ENCODE results near the gene MST1. TPM values are rescaled to one million over a fixed set of nuclear protein-coding genes. Genes with fewer than 3 reads are reported as not detected.

Gene MST1
- total RNA-seq, 4 donors from 2014 or later, result 0.10 to 4.8 (median 2.4) TPM

DNA sequence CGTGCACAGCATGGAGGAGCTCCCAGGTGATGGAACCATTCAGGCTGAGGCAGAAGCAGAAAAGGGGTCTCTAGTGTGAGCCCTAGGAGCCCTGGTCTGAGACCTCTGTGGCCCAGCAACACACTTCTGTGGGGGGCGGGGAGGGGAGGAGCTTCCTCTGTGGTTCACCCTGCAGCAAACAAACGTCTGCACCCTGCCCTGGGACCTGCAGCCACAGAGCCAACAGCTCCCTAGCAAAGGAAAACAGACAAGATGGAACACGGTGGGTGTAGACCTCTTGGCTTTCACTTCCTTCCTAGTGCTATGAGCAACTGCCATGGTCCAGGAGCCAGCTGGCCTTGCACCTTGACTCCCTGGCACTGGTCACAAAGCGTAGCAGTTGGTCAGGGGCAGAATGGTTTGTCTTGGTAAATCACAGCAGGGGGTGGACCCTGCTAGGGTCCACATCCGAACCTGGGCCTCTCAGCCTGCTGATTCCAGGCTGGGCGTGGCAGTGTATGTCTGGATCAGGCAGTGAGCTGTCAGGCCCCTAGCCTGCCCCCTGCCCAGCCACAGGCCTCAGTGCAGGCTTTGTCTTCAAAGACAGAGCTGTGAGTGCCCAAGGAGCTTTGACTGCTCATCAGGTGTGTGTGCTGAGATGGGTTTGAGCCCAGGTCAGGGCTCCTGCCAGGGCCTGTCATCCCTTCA is 23.5 kb upstream of the MST1 start:
- peak in 1 of 2 donors; percentile 16 for DNase-seq
- Histone ChIP-seq H3K4me3 (no peak overlapping the region), H3K36me3 (peaks cover 0 to 18% of the 10 kb centered on the region in 2 donors), H3K4me1 (peaks cover 7 to 22% of the 10 kb centered on the region in 2 donors), H3K27me3 (no peaks in the 10 kb centered on the region), H3K27ac (peak overlapping the region in 1 of 4 donors; percentile 75), H3K9me3 (no peaks in the 10 kb centered on the region)
- in situ Hi-C loops (cut with MboI; ENCODE audit: low sequenced_read_pairs in 4 of 4) (no loop called here), intact Hi-C loops (cut with DNase I; ENCODE audit: low total_unique reads) (no loop called here)
- peak in 1 of 2 donors; percentile 46 for ATAC-seq
- TF ChIP-seq, protein P1, sequence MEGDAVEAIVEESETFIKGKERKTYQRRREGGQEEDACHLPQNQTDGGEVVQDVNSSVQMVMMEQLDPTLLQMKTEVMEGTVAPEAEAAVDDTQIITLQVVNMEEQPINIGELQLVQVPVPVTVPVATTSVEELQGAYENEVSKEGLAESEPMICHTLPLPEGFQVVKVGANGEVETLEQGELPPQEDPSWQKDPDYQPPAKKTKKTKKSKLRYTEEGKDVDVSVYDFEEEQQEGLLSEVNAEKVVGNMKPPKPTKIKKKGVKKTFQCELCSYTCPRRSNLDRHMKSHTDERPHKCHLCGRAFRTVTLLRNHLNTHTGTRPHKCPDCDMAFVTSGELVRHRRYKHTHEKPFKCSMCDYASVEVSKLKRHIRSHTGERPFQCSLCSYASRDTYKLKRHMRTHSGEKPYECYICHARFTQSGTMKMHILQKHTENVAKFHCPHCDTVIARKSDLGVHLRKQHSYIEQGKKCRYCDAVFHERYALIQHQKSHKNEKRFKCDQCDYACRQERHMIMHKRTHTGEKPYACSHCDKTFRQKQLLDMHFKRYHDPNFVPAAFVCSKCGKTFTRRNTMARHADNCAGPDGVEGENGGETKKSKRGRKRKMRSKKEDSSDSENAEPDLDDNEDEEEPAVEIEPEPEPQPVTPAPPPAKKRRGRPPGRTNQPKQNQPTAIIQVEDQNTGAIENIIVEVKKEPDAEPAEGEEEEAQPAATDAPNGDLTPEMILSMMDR (IDR thresholded peaks at IDR 0.05 in 4 of 5, conservative IDR thresholded peaks at IDR 0.05 in 1 of 5), result no peak
- no peak for TF ChIP-seq POLR2A (IDR thresholded peaks at IDR 0.05)

DNA sequence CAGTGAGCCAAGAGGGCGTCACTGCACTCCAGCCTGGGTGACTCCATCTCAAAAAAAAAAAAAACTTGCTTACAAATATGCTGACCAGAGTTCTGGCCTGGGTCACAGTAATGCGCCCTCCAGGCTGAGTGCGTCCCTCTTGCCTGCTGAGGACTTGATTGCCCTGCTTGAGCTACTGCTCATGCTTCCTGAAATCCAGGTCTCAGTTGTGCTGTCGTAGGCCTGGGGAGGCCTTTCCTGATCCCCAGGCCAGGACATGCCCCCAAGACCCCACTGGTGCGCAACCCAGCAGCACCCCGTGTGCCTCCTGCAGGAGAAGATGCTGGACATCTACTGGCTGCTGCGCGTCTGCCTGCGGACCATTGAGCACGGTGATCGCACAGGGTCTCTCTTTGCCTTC is 22.9 kb upstream of the MST1 start:
- H3K9me3 ChIP-seq, result no peaks in the 10 kb centered on the region
- intact Hi-C loops (cut with DNase I; ENCODE audit: low total_unique reads) (no loop called here), in situ Hi-C loops (cut with MboI; ENCODE audit: low sequenced_read_pairs in 4 of 4) (no loop called here)
- DNase-seq (peak in 1 of 2 donors; percentile 6), ATAC-seq (no peak)
- H3K4me1 ChIP-seq, result peaks cover 7 to 22% of the 10 kb centered on the region in 2 donors
- H3K4me3 ChIP-seq, result no peak overlapping the region
- TF ChIP-seq, protein P1 (IDR thresholded peaks at IDR 0.05 in 4 of 5, conservative IDR thresholded peaks at IDR 0.05 in 1 of 5), result no peak
- no peak for TF ChIP-seq POLR2A (IDR thresholded peaks at IDR 0.05)
- peaks cover 0 to 19% of the 10 kb centered on the region in 2 donors for H3K36me3 ChIP-seq
- H3K27me3 ChIP-seq, result no peaks in the 10 kb centered on the region
- H3K27ac ChIP-seq, result no peak overlapping the region

DNA sequence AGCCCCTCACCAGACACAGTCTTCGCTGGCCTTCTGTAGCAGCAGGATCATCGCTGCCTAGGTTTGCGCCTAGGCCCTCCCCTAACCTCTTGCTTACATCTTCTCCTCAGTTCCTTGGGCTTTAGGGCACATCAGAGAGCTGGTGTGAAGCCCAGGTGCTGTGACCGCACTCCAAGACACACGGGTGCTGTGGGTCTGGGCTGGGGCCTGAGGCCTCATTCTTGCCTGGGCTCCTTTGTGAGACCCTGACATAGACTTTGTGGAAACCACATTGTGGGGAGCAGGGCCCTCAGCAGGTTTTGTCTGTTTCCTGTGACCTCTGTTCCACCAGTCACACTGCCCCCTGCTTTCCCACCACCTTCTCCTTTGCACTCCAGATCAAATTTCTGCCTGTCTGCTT is 22.2 kb upstream of the MST1 start:
- Histone ChIP-seq H3K4me3 (no peak overlapping the region), H3K27me3 (no peaks in the 10 kb centered on the region), H3K9me3 (no peaks in the 10 kb centered on the region), H3K4me1 (peaks cover 7 to 22% of the 10 kb centered on the region in 2 donors), H3K27ac (no peak overlapping the region), H3K36me3 (peaks cover 0 to 26% of the 10 kb centered on the region in 2 donors)
- no peak for ATAC-seq
- in situ Hi-C loops (cut with MboI; ENCODE audit: low sequenced_read_pairs in 4 of 4) (no loop called here), intact Hi-C loops (cut with DNase I; ENCODE audit: low total_unique reads) (no loop called here)
- DNase-seq, result peak in 1 of 2 donors; percentile 7
- TF ChIP-seq, protein P1 (IDR thresholded peaks at IDR 0.05 in 4 of 5, conservative IDR thresholded peaks at IDR 0.05 in 1 of 5), result no peak
- TF ChIP-seq POLR2A (IDR thresholded peaks at IDR 0.05), result no peak

DNA sequence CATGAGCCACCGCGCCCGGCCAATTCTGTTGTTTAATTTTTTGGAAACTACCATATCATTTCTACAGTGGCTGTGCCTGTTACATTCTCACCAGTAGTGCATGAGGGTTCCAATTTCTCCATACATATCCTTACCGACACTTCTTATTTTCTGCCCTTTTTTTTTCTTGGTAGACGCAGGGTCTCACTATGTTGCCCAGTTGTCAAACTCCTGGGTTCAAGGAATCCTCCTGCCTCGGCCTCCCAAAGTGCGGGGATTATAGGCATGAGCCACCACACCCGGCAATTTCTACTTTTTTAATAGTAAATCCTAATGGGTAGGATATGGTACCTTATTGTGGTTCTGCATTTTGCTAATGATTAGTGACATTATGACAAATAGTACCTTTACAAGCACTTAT is 20.6 kb upstream of the MST1 start:
- intact Hi-C loops (cut with DNase I; ENCODE audit: low total_unique reads) (no loop called here), in situ Hi-C loops (cut with MboI; ENCODE audit: low sequenced_read_pairs in 4 of 4) (no loop called here)

More for the DNA sequence above, 20.6 kb upstream of the MST1 start:
- H3K27me3 ChIP-seq, result no peaks in the 10 kb centered on the region
- H3K9me3 ChIP-seq, result no peaks in the 10 kb centered on the region
- no peak overlapping the region for H3K27ac ChIP-seq
- H3K4me3 ChIP-seq, result no peak overlapping the region
- H3K4me1 ChIP-seq, result peaks cover 5 to 14% of the 10 kb centered on the region in 2 donors
- no peak for TF ChIP-seq POLR2A (IDR thresholded peaks at IDR 0.05)
- TF ChIP-seq, protein P1 (IDR thresholded peaks at IDR 0.05 in 4 of 5, conservative IDR thresholded peaks at IDR 0.05 in 1 of 5), result no peak
- H3K36me3 ChIP-seq, result peaks cover 0 to 34% of the 10 kb centered on the region in 2 donors
- DNase-seq, result no peak
- no peak for ATAC-seq

All from gastrocnemius medialis (tissue), 4 donors.